BJ (cell line): ENCODE data around the gene INTU. TPM values are rescaled to one million over a fixed set of nuclear protein-coding genes. Genes with fewer than 3 reads are reported as not detected.
"Not testable (repeated sequence)": the region's sequence is repeated elsewhere in the genome, so short reads cannot be mapped to it uniquely, and the experiment has no call there.

ENCODE experiments used
- CTCF ChIA-PET: fragments of 350-600 bp; formaldehyde crosslinking; extraction: SDS; loops from one replicate; lab custom pipeline; 2021; ENCODE audit warnings: antibody characterized with exemption, inconsistent platforms; lab: Yijun Ruan, JAX
- POLR2A ChIA-PET: fragments of 300-600 bp; sonication (Branson Sonifier 250); formaldehyde crosslinking; extraction: SDS; loops from one replicate; lab custom pipeline; 2021; ENCODE audit warnings: antibody characterized with exemption; lab: Charles Lee
- DNase-seq: peaks from one replicate; pipeline ENCODE4 v3.0.0-alpha.2; 2011; ENCODE audit warnings: low read depth
- H3K27me3 ChIP-seq: 2 replicates; pipeline ENCODE4 v1.6.0; 2011; ENCODE audit warnings: low read length; ENCODE audit not compliant: control insufficient read depth, insufficient read depth
- H3K36me3 ChIP-seq: 2 replicates; pipeline ENCODE4 v1.5.1; 2011; ENCODE audit warnings: low read length; ENCODE audit not compliant: control insufficient read depth, insufficient read depth
- H3K4me3 ChIP-seq: 2 replicates; pipeline ENCODE4 v1.5.1; 2011; ENCODE audit warnings: low read depth, mild to moderate bottlenecking, control low read depth, low read length
- polyA plus RNA-seq: library from polyadenylated mRNA; depleted of rRNA; stranded (reverse); fragments of >200 nt; gene quantifications from 2 replicates; pipeline ENCODE4 v1.2.3, GENCODE V29; 2011
- TF ChIP-seq, protein P1 (sequence below): IDR thresholded peaks from 2 replicates; pipeline ENCODE4 v1.5.1; 2011; ENCODE audit warnings: low read depth, mild to moderate bottlenecking, control low read depth, inconsistent platforms, low read length, moderate library complexity; ENCODE audit not compliant: insufficient read depth

The INTU gene
- polyA plus RNA-seq, 1 experiment: 4.5 TPM

DNA sequence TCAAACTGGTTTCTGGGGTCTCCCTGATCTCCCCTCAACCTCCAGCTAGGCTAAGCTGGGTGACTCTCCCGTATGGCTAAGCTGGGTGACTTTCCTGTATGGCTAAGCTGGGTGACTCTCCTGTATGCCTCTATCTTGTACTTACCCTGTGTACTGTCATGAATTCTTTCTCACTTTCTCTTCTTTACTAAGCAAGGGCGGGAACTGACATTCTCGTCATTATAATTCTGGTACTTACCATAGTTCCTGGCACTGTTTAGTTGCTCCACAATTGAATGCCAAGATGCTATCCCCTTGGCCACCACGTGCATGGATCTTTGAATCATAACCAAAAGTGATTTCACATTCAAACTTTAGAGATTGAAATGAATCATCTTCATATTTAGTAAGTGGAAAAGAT, 8.8 kb downstream of the INTU start:
- TF ChIP-seq, protein P1, sequence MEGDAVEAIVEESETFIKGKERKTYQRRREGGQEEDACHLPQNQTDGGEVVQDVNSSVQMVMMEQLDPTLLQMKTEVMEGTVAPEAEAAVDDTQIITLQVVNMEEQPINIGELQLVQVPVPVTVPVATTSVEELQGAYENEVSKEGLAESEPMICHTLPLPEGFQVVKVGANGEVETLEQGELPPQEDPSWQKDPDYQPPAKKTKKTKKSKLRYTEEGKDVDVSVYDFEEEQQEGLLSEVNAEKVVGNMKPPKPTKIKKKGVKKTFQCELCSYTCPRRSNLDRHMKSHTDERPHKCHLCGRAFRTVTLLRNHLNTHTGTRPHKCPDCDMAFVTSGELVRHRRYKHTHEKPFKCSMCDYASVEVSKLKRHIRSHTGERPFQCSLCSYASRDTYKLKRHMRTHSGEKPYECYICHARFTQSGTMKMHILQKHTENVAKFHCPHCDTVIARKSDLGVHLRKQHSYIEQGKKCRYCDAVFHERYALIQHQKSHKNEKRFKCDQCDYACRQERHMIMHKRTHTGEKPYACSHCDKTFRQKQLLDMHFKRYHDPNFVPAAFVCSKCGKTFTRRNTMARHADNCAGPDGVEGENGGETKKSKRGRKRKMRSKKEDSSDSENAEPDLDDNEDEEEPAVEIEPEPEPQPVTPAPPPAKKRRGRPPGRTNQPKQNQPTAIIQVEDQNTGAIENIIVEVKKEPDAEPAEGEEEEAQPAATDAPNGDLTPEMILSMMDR: no peak
- DNase-seq: no peak
- Histone ChIP-seq H3K36me3 (0 out of 2 replicates have a peak, but pooled peaks cover 2% of the 10 kb centered on the region), H3K27me3 (no peaks in the 10 kb centered on the region), H3K4me3 (no peak overlapping the region)
- ChIA-PET CTCF (interaction anchor here (0.7 kb wide), 1 partner anchor 542 kb away, joined by 3 read pairs; no protein-coding TSS in a partner anchor), POLR2A (no interaction called here)

DNA sequence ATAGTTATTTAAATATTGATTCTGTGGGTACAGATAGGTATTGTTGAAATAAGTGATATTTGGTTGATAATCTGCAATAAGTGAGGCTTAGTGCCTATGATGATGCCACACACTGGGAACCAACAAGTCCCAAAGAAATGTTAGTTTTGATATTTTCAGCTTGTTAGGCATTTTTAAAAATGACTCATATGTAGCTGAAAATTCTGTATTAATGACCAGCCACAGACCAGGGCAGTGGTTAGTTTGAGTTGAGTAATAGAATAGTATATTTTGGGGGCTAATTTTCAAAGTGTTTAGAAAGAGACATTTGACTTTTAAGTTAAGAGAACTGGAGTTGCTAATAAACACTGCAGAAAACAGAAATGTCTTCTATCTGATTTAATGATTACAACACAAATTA, 9.4 kb downstream of the INTU start:
- Histone ChIP-seq H3K27me3 (no peaks in the 10 kb centered on the region), H3K4me3 (no peak overlapping the region), H3K36me3 (0 out of 2 replicates have a peak, but pooled peaks cover 2% of the 10 kb centered on the region)
- TF ChIP-seq, protein P1: no peak
- ChIA-PET POLR2A (no interaction called here), CTCF (interaction anchor here (0.7 kb wide), 1 partner anchor 543 kb away, joined by 3 read pairs; no protein-coding TSS in a partner anchor)
- DNase-seq: no peak

DNA sequence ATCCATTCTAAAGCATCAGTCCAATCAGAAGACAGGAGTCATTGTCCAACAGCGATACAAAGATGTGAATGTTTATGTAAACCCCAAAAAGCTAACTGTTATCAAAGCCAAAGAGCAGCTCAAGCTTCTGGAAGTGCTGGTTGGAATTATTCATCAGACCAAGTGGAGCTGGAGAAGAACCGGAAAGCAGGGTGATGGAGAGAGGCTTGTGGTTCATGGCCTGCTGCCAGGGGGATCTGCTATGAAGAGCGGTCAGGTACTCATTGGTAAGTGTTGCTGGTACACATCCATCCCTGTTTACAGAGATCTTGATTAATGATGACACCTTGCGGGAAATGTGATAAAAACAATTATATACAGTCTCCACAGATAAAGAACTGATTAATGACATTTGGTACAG, 11.0 kb downstream of the INTU start:
- POLR2A ChIA-PET: no interaction called here
- CTCF ChIA-PET: no interaction called here

DNA sequence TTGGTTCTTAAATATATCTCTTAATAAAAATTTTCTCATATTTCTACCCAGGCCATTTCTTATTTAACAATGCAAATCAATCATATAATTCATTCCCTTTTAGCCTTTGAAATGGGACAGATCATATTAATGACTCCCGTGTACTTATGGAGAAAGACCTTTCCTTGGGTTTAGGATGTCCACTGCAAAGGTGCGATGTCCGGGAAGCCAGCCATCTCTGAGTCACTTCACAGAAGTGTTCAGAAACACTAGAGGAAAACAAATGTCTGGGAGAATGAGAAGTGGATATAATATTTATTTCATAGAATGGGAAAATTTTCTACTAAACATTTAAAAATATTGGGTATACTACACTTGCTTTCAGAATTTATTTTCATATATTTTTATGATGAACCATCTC, 15.3 kb downstream of the INTU start:
- DNase-seq: no peak
- no peaks in the 10 kb centered on the region for H3K27me3 ChIP-seq
- no peak overlapping the region for H3K4me3 ChIP-seq
- 0 out of 2 replicates have a peak, but pooled peaks cover 2% of the 10 kb centered on the region for H3K36me3 ChIP-seq
- CTCF ChIA-PET: no interaction called here
- TF ChIP-seq, protein P1: no peak
- POLR2A ChIA-PET: no interaction called here

More for the DNA sequence above, 11.0 kb downstream of the INTU start:
- Histone ChIP-seq H3K27me3 (no peaks in the 10 kb centered on the region), H3K36me3 (0 out of 2 replicates have a peak, but pooled peaks cover 2% of the 10 kb centered on the region), H3K4me3 (no peak overlapping the region)
- no peak for DNase-seq
- TF ChIP-seq, protein P1: no peak

DNA sequence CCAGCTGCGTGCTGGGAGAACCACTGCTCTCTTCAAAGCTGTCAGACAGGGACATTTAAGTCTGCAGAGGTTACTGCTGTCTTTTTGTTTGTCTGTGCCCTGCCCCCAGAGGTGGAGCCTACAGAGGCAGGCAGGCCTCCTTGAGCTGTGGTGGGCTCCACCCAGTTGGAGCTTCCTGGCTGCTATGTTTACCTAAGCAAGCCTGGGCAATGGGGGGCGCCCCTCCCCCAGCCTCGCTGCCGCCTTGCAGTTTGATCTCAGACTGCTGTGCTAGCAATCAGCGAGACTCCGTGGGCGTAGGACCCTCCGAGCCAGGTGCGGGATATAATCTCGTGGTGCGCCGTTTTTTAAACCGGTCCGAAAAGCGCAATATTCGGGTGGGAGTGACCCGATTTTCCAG, 22.8 kb downstream of the INTU start:
- H3K4me3 ChIP-seq, DNase-seq, H3K36me3 ChIP-seq, POLR2A ChIA-PET, H3K27me3 ChIP-seq, CTCF ChIA-PET: not testable (repeated sequence)
